Spleen (tissue), 11 donors: Measurements from ENCODE around the gene CSNK2B. TPM values are rescaled to one million over a fixed set of nuclear protein-coding genes. Genes with fewer than 3 reads are reported as not detected.

Experiments used
- DNase-seq: peaks from one replicate; pipeline ENCODE4 v3.0.0-alpha.2; 2020
- H3K27ac ChIP-seq, 8 donors: fragments of 200-600 bp; sonication (generic) in 7 of 8; 1 replicate in 4 of 8; 2 replicates in 4 of 8; pipeline versions ENCODE4 v1.5.0 to v1.8.0; 2016 to 2021; ENCODE audit warnings: inconsistent platforms in 4 of 8, mild to moderate bottlenecking in 4 of 8, moderate library complexity in 1 of 8
- H3K27me3 ChIP-seq, 7 donors: fragments of 200-600 bp; sonication (generic) in 6 of 7; replicated peaks in 1 of 7; 1 replicate in 4 of 7; 2 replicates in 3 of 7; pipeline versions ENCODE4 v1.5.0 to v1.8.0; 2016 to 2021; ENCODE audit warnings: inconsistent platforms in 3 of 7, mild to moderate bottlenecking in 1 of 7
- H3K36me3 ChIP-seq, 6 donors: fragments of 200-600 bp; sonication (generic) in 5 of 6; 1 replicate in 4 of 6; 2 replicates in 2 of 6; pipeline versions ENCODE4 v1.5.0 to v1.8.0; 2016 to 2021; ENCODE audit warnings: inconsistent platforms in 2 of 6
- H3K4me1 ChIP-seq, 6 donors: fragments of 200-600 bp; sonication (generic) in 5 of 6; 1 replicate in 3 of 6; 2 replicates in 3 of 6; pipeline versions ENCODE4 v1.5.0 to v1.8.0; 2016 to 2021; ENCODE audit warnings: inconsistent platforms in 3 of 6
- H3K4me3 ChIP-seq, 8 donors: fragments of 200-600 bp; sonication (generic) in 7 of 8; 1 replicate in 4 of 8; 2 replicates in 4 of 8; pipeline versions ENCODE4 v1.5.0 to v1.8.0; 2016 to 2021; ENCODE audit warnings: inconsistent platforms in 4 of 8, mild to moderate bottlenecking in 4 of 8, moderate library complexity in 2 of 8
- H3K9me3 ChIP-seq, 8 donors: fragments of 200-600 bp; sonication (generic) in 7 of 8; 1 replicate in 4 of 8; 2 replicates in 4 of 8; pipeline versions ENCODE4 v1.5.0 to v1.8.0; 2016 to 2021; ENCODE audit warnings: inconsistent platforms in 4 of 8
- POLR2A ChIP-seq, 3 donors: fragments of 450-650 bp; IDR thresholded peaks; one replicate each; pipeline ENCODE4 v1.5.1; 2017; ENCODE audit warnings: antibody characterized with exemption in 3 of 3, mild to moderate bottlenecking in 1 of 3
- POLR2AphosphoS5 ChIP-seq, 3 donors: sonication (generic); formaldehyde crosslinking; IDR thresholded peaks; one replicate each; pipeline ENCODE4 v1.5.1; 2017; ENCODE audit warnings: antibody characterized with exemption in 3 of 3
- WGBS, 5 donors: extraction: QIAGEN DNeasy Blood & Tissue Kit in 3 of 5; methylation state at CpG; one replicate each; pipeline versions ENCODE4 v1.1.5 to v1.1.7; 2013 to 2018; 5-methylcytosine and 5-hydroxymethylcytosine counted together
- intact Hi-C: fragments of 100-400 bp; cut with DNase I; formaldehyde crosslinking; loops from one replicate; pipeline ENCODE4 v1.15.0; 2023; ENCODE audit warnings: low total_unique reads
- polyA plus RNA-seq, 3 donors: library from polyadenylated mRNA; stranded (reverse); fragments of 200-250 nt; gene quantifications; one replicate each; pipeline ENCODE4 v1.2.1, GENCODE V29; 2013
- total RNA-seq, 7 donors: library from RNA; depleted of rRNA in 3 of 7; stranded (reverse); fragments of >200 nt in 3 of 7; fragmentation: NEBNext Ultra II Directional in 4 of 7; extraction: Animal tissue kit (Norgen Biotek cat#: 25700) in 4 of 7; gene quantifications; one replicate each; pipeline versions ENCODE4 v1.1.0 to v1.2.1, GENCODE V29; 2016 to 2021
- TF ChIP-seq, protein P1 (sequence below), 11 experiments: fragments of 200-600 bp in 7 of 11; fragments of 450-650 bp in 4 of 11; sonication (generic) in 4 of 11; IDR thresholded peaks in 8 of 11; conservative IDR thresholded peaks in 3 of 11; 1 replicate in 7 of 11; 2 replicates in 4 of 11; pipeline versions ENCODE4 v1.4.0 to v1.8.0; 2016 to 2021; ENCODE audit warnings: antibody characterized with exemption in 11 of 11, inconsistent platforms in 4 of 11, mild to moderate bottlenecking in 1 of 11
- donor health status: healthy with polysubstance abuse.
- donor health status: DM: no; HTN: no; CAD: no; lungs with moderate emphysema.
- donor health status: DM: no; HTN: no; CAD: no.
- donor health status: Bipolar disorder and iron deficiency.
- donor health status: healthy.
- donor health status: DM: no; HTN: no; CAD: no.
- donor health status: DM: yes; HTN: yes; CAD: no.

CSNK2B gene
- total and polyA plus RNA-seq, 10 donors = 122 to 294 (median 145) TPM

DNA sequence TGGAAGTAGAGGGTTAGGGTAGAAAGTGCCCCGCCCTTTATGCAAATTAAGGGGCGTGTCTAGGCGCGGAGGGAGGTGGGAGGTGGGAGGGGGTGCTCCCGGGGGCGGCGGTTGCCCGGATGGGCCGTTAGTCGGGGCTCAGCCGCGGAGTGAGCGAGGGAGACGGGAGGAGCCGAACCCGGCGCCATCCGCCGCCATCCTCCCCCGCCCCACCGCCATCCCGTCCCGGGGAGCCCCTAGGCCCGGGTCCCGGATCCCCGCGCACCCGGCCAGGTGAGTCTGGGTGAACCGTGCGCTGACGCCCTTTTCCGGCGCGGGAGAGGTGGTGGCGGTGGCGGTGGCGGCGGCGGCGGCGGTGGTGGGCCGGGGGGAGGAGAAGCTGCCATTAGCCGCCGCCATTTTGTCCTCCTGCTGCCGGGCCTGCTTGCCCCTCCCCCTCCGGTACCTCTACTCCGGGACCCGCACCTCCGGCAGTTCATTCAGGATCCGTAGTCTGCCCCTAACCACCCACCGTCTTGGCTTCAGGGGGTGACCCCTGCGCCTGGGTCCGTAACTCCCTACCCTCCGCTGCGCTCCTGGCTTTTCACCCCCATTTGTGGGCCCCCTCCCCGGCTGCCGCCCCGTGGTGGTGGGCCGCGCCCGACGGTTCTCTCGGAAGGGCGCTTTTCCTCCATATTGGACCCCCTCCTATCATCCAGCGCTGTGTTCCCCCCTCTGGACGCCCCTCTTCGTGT is 45.1 kb upstream of the CSNK2B start, which contains the start of gene PRRC2A:
Gene PRRC2A (plus strand): TSS at position 130 of the 734 bp plus-strand sequence. CDS start 2,075 bp downstream, outside the sequence.
- DNase-seq = peak; percentile 98
- H3K36me3 ChIP-seq = peaks cover 7 to 37% (median 26%) of the 10 kb centered on the region in 6 donors
- peaks cover 14 to 55% (median 35%) of the 10 kb centered on the region in 6 donors for H3K4me1 ChIP-seq
- peak; percentile 27 to 58 (median 57) for TF ChIP-seq POLR2A (IDR thresholded peaks at IDR 0.05)
- peak in 2 of 3 donors; percentile 60 to 67 for TF ChIP-seq POLR2AphosphoS5 (IDR thresholded peaks at IDR 0.05)
- TF ChIP-seq, protein P1, sequence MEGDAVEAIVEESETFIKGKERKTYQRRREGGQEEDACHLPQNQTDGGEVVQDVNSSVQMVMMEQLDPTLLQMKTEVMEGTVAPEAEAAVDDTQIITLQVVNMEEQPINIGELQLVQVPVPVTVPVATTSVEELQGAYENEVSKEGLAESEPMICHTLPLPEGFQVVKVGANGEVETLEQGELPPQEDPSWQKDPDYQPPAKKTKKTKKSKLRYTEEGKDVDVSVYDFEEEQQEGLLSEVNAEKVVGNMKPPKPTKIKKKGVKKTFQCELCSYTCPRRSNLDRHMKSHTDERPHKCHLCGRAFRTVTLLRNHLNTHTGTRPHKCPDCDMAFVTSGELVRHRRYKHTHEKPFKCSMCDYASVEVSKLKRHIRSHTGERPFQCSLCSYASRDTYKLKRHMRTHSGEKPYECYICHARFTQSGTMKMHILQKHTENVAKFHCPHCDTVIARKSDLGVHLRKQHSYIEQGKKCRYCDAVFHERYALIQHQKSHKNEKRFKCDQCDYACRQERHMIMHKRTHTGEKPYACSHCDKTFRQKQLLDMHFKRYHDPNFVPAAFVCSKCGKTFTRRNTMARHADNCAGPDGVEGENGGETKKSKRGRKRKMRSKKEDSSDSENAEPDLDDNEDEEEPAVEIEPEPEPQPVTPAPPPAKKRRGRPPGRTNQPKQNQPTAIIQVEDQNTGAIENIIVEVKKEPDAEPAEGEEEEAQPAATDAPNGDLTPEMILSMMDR (IDR thresholded peaks at IDR 0.05 in 8 of 11, conservative IDR thresholded peaks at IDR 0.05 in 3 of 11) = no peak
- WGBS, 5 donors = 0 to 1% (median 0%) methylated on average over 31 to 61 of the region's 67 CpGs
- intact Hi-C loops = no loop called here
- H3K9me3 ChIP-seq = no peaks in the 10 kb centered on the region
- peak within 1 kb of the TSS; percentile 97 to 100 (median 98) for H3K27ac ChIP-seq
- no peaks in the 10 kb centered on the region for H3K27me3 ChIP-seq
- H3K4me3 ChIP-seq = peak within 1 kb of the TSS; percentile 57 to 89 (median 76)

DNA sequence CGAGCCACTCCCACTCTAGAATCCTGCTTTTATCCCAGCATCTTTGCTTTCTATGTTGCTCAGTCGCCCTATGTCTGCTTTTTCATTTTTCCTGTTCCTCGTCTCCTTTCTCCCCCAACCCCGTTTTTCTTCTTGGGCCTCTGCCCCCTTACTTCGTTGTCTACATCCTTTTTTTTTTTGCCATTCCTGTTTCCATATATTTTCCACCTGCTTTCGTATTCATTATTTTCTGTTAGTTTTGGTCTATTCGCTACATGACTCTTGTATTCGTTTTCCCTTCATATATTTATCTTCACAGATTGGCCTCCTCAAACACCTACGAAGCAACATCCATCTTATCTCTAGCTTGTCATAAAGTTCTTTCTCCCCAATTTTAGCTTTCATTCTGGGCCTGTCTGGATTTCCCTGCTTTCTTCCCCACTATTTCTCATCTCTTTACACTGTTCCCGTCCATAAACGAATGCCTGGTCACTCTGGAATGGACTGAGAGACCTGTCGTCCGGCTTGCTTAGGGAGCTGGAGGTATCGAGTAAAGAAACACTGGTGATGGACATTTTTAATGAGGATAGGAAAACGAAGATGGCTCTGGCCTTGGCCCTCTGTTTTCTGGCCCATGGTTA is 44.5 kb upstream of the CSNK2B start:
- DNase-seq = no peak
- H3K4me1 ChIP-seq = peaks cover 14 to 48% (median 30%) of the 10 kb centered on the region in 6 donors
- 13 to 25% (median 18%) methylated on average over 15 of the region's 15 CpGs for WGBS, 5 donors
- intact Hi-C loops = no loop called here
- peaks cover 7 to 44% (median 32%) of the 10 kb centered on the region in 6 donors for H3K36me3 ChIP-seq
- H3K9me3 ChIP-seq = no peaks in the 10 kb centered on the region
- TF ChIP-seq POLR2A (IDR thresholded peaks at IDR 0.05) = no peak
- TF ChIP-seq, protein P1 (IDR thresholded peaks at IDR 0.05 in 8 of 11, conservative IDR thresholded peaks at IDR 0.05 in 3 of 11) = no peak
- TF ChIP-seq POLR2AphosphoS5 (IDR thresholded peaks at IDR 0.05) = no peak
- no peaks in the 10 kb centered on the region for H3K27me3 ChIP-seq
- peak overlapping the region; percentile 57 to 89 (median 76) for H3K4me3 ChIP-seq
- H3K27ac ChIP-seq = peak overlapping the region; percentile 97 to 100 (median 98)

DNA sequence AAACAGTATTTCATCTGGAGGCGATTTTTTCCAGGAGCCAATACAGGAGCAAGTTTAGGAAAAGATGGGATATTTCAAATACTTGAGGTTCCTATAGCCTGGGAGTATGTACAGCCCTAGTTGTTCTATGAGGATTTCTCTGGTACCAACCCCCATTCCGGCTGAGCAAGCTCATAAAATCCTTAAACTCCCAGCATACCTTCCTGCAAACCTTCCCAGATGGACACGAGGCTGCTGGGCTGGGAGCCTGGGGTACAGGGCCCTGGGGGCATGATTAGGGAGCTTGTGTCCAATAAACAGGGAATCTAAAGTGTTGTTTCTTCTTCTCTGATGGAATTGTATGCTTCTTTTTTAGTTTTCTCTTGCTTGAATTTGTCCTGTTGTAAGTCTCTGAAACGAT is 43.9 kb upstream of the CSNK2B start:
- peak overlapping the region in 7 of 8 donors; percentile 97 to 100 (median 99) for H3K27ac ChIP-seq
- H3K4me1 ChIP-seq = peaks cover 14 to 43% (median 29%) of the 10 kb centered on the region in 6 donors
- peaks cover 7 to 49% (median 38%) of the 10 kb centered on the region in 6 donors for H3K36me3 ChIP-seq
- intact Hi-C loops = no loop called here
- H3K4me3 ChIP-seq = peak overlapping the region in 6 of 8 donors; percentile 57 to 89 (median 73)
- DNase-seq = no peak
- no peaks in the 10 kb centered on the region for H3K27me3 ChIP-seq
- TF ChIP-seq POLR2A (IDR thresholded peaks at IDR 0.05) = no peak
- TF ChIP-seq, protein P1 (IDR thresholded peaks at IDR 0.05 in 8 of 11, conservative IDR thresholded peaks at IDR 0.05 in 3 of 11) = no peak
- TF ChIP-seq POLR2AphosphoS5 (IDR thresholded peaks at IDR 0.05) = no peak
- no peaks in the 10 kb centered on the region for H3K9me3 ChIP-seq
- WGBS, 5 donors = 34 to 60% (median 50%) methylated on average over 4 of the region's 4 CpGs

DNA sequence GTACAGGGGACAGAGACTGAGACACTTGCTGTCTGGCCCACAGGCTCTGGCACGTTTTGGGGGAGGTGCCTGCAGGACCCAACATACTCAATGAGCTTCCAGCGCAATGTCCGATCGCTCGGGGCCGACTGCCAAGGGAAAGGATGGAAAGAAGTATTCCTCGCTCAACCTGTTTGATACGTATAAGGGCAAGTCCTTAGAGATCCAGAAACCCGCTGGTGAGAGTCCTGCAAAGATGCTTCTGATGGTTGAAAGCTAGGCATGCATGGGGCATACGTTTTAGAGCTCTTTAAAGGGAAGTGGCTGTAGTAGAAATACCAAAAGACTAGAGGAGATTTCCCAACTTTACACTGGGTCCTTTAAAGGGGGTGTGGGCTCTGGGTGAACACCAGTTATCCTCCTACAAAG is 43.2 kb upstream of the CSNK2B start:
- H3K36me3 ChIP-seq = peaks cover 7 to 56% (median 45%) of the 10 kb centered on the region in 6 donors
- intact Hi-C loops = no loop called here
- DNase-seq = no peak
- H3K9me3 ChIP-seq = no peaks in the 10 kb centered on the region
- peak overlapping the region in 1 of 8 donors; percentile 84 for H3K4me3 ChIP-seq
- WGBS, 5 donors = 60 to 78% (median 70%) methylated on average over 10 of the region's 10 CpGs
- peaks cover 14 to 37% (median 28%) of the 10 kb centered on the region in 6 donors for H3K4me1 ChIP-seq
- peak overlapping the region in 6 of 8 donors; percentile 97 to 100 (median 99) for H3K27ac ChIP-seq
- H3K27me3 ChIP-seq = no peaks in the 10 kb centered on the region
- TF ChIP-seq, protein P1 (IDR thresholded peaks at IDR 0.05 in 8 of 11, conservative IDR thresholded peaks at IDR 0.05 in 3 of 11) = no peak
- TF ChIP-seq POLR2AphosphoS5 (IDR thresholded peaks at IDR 0.05) (no peak), POLR2A (IDR thresholded peaks at IDR 0.05) (no peak)
